ENCODE measurements around the gene UBE2B. TPM values are rescaled to one million over a fixed set of nuclear protein-coding genes. Genes with fewer than 3 reads are reported as not detected.

UBE2B gene
- total RNA-seq, 4 donors from 2014 or later, result 61.6 to 124 (median 69.2) TPM

- peaks cover 0 to 8% (median 0%) of the 10 kb centered on the region in 4 donors for H3K9me3 ChIP-seq
- no peaks in the 10 kb centered on the region for H3K4me1 ChIP-seq
- no peak overlapping the region for H3K27ac ChIP-seq
- WGBS, 2 donors, result 77 to 78% methylated on average over 2 of the region's 2 CpGs
- H3K36me3 ChIP-seq, result peaks cover 0 to 39% (median 0%) of the 10 kb centered on the region in 3 donors
- no peaks in the 10 kb centered on the region for H3K27me3 ChIP-seq
- TF ChIP-seq CTCF (IDR thresholded peaks at IDR 0.05) (no peak), EP300 (IDR thresholded peaks at IDR 0.05) (no peak), POLR2A (IDR thresholded peaks at IDR 0.05) (no peak)
- H3K4me3 ChIP-seq, result no peak overlapping the region
- no peak for DNase-seq (ENCODE audit: low spot score in 2 of 2)
Measured at GRCh38 chr5:134345996-134346395, 25.4 kb upstream of the UBE2B start.

- TF ChIP-seq CTCF (IDR thresholded peaks at IDR 0.05) (no peak), EP300 (IDR thresholded peaks at IDR 0.05) (no peak), POLR2A (IDR thresholded peaks at IDR 0.05) (no peak)
- Histone ChIP-seq H3K4me3 (no peak overlapping the region), H3K27me3 (no peaks in the 10 kb centered on the region), H3K4me1 (no peaks in the 10 kb centered on the region), H3K9me3 (no peaks in the 10 kb centered on the region), H3K36me3 (peaks cover 0 to 28% (median 0%) of the 10 kb centered on the region in 3 donors), H3K27ac (no peak overlapping the region)
- no peak for DNase-seq (ENCODE audit: low spot score in 2 of 2)
- 86 to 94% methylated on average over 4 of the region's 4 CpGs for WGBS, 2 donors
Measured at GRCh38 chr5:134349463-134349862, 21.9 kb upstream of the UBE2B start.

- 91 to 93% methylated on average over 5 of the region's 5 CpGs for WGBS, 2 donors
- Histone ChIP-seq H3K4me1 (no peaks in the 10 kb centered on the region), H3K9me3 (no peaks in the 10 kb centered on the region), H3K4me3 (no peak overlapping the region), H3K36me3 (no peaks in the 10 kb centered on the region), H3K27ac (no peak overlapping the region), H3K27me3 (no peaks in the 10 kb centered on the region)
- DNase-seq (ENCODE audit: low spot score in 2 of 2), result no peak
- no peak for TF ChIP-seq POLR2A (IDR thresholded peaks at IDR 0.05)
- TF ChIP-seq CTCF (IDR thresholded peaks at IDR 0.05), result no peak
- no peak for TF ChIP-seq EP300 (IDR thresholded peaks at IDR 0.05)
Measured at GRCh38 chr5:134355681-134356080, 15.7 kb upstream of the UBE2B start.

DNA sequence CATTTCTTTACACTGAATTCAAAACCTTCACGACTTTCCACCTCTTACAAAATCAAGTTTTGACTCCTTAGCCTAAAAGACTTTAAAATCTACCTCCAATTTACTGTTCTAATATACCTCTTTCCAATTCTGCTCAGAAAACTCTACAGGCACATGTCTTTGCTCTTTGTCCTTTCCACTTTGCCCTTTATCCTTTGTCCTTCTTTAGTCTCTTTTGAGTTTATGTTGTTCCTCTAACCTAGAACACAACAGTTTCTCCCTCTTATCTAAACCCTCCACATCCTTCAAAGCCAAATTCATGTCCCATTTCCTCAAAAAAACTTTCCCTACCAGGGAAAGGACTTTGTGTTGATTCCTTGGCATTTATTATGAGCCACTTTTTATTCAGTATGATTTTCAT is 5.8 kb upstream of the UBE2B start:
- Histone ChIP-seq H3K36me3 (peaks cover 0 to 9% (median 0%) of the 10 kb centered on the region in 3 donors), H3K4me3 (no peak overlapping the region), H3K27me3 (no peaks in the 10 kb centered on the region), H3K4me1 (peaks cover 0 to 41% (median 16%) of the 10 kb centered on the region in 4 donors), H3K27ac (no peak overlapping the region), H3K9me3 (no peaks in the 10 kb centered on the region)
- DNase-seq (ENCODE audit: low spot score in 2 of 2), result no peak
- WGBS, 2 donors, result 93 to 94% methylated on average over 1 of the region's 1 CpG
- TF ChIP-seq EP300 (IDR thresholded peaks at IDR 0.05), result no peak
- TF ChIP-seq CTCF (IDR thresholded peaks at IDR 0.05), result no peak
- TF ChIP-seq POLR2A (IDR thresholded peaks at IDR 0.05), result no peak

DNA sequence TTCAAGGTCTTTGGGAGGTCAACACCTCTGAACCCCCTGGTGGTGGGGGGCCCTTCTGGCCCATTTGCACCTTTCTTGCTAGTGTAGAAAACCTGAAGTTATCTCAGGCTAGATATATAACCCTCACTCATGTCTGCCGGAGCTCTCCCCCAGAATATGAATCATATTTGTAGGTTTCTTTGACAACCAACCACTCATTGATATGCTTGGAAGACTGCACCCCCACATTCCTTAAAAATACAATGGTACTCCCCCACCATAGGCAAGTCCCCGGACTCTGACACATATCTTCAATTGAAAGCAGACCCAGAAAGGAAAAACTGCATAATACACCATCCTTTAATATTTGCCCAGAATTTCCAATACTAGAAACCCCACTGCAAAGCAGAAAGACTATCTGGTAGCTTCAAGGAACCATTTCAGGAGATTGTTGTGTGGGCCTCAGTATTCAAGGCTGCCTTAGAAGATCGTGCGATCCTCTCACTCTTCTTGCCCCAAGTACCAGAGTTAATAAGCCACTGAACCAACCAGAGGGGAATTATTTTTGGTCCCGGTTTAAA is 978 bp upstream of the UBE2B start:
- peak overlapping the region; percentile 96 to 99 (median 98) for H3K27ac ChIP-seq
- H3K9me3 ChIP-seq, result no peaks in the 10 kb centered on the region
- no peak for TF ChIP-seq EP300 (IDR thresholded peaks at IDR 0.05)
- TF ChIP-seq POLR2A (IDR thresholded peaks at IDR 0.05), result no peak
- TF ChIP-seq CTCF (IDR thresholded peaks at IDR 0.05), result no peak
- peaks cover 0 to 66% (median 26%) of the 10 kb centered on the region in 4 donors for H3K4me1 ChIP-seq
- peaks cover 0 to 16% (median 0%) of the 10 kb centered on the region in 3 donors for H3K36me3 ChIP-seq
- 24 to 26% methylated on average over 5 of the region's 5 CpGs for WGBS, 2 donors
- no peak for DNase-seq (ENCODE audit: low spot score in 2 of 2)
- no peaks in the 10 kb centered on the region for H3K27me3 ChIP-seq
- peak overlapping the region; percentile 48 to 98 (median 82) for H3K4me3 ChIP-seq

Measured in tibial nerve (tissue), 4 donors.